GM18858 (cell line): ENCODE results near the gene LRRC8C.
"Not testable (repeated sequence)": the region's sequence is repeated elsewhere in the genome, so short reads cannot be mapped to it uniquely, and the experiment has no call there.

Experiments used
- ATAC-seq: cut with Tn5 transposase; IDR thresholded peaks from one replicate; pipeline ENCODE4 v1.9.1; 2021; ENCODE audit not compliant: unreplicated experiment

Gene LRRC8C

GRCh38 chr1:89607586-89608318, 25.2 kb upstream of the LRRC8C start:
- no peak for ATAC-seq

- no peak for ATAC-seq
Observed at GRCh38 chr1:89608319-89608983, 24.5 kb upstream of the LRRC8C start.

- no peak for ATAC-seq
Observed at GRCh38 chr1:89608984-89609725, 23.8 kb upstream of the LRRC8C start.

- ATAC-seq: no peak
Observed at GRCh38 chr1:89609781-89610456, 23.0 kb upstream of the LRRC8C start.

GRCh38 chr1:89610457-89611011, 22.4 kb upstream of the LRRC8C start:
- ATAC-seq: no peak

GRCh38 chr1:89611721-89612120, 21.2 kb upstream of the LRRC8C start:
- peak; percentile 98 for ATAC-seq

- ATAC-seq: no peak
Observed at GRCh38 chr1:89613928-89614327, 19.0 kb upstream of the LRRC8C start.

GRCh38 chr1:89615676-89616598, 17.0 kb upstream of the LRRC8C start:
- no peak for ATAC-seq

GRCh38 chr1:89616844-89617627, 15.9 kb upstream of the LRRC8C start:
- no peak for ATAC-seq

GRCh38 chr1:89620664-89621063, 12.3 kb upstream of the LRRC8C start:
- ATAC-seq: no peak

- ATAC-seq: no peak
Observed at GRCh38 chr1:89622895-89623294, 10.0 kb upstream of the LRRC8C start.

GRCh38 chr1:89624314-89624713, 8.6 kb upstream of the LRRC8C start:
- no peak for ATAC-seq

- ATAC-seq: no peak
Observed at GRCh38 chr1:89624715-89625323, 8.1 kb upstream of the LRRC8C start.

GRCh38 chr1:89627596-89627962, 5.3 kb upstream of the LRRC8C start:
- no peak for ATAC-seq

GRCh38 chr1:89629146-89629545, 3.8 kb upstream of the LRRC8C start:
- no peak for ATAC-seq

- not testable (repeated sequence) for ATAC-seq
Observed at GRCh38 chr1:89629600-89629999, 3.3 kb upstream of the LRRC8C start.

GRCh38 chr1:89630048-89630447, 2.9 kb upstream of the LRRC8C start:
- no peak for ATAC-seq

- ATAC-seq: no peak
Observed at GRCh38 chr1:89631816-89632656, 884 bp upstream of the LRRC8C start.
